GM23248 (cell line): Measurements from ENCODE around the gene NOS1. TPM values are rescaled to one million over a fixed set of nuclear protein-coding genes. Genes with fewer than 3 reads are reported as not detected.

Experiments
- DNase-seq: peaks from one replicate; pipeline ENCODE4 v3.0.0-alpha.2; 2015
- H2AFZ ChIP-seq: fragments of 200-600 bp; sonication (generic); 2 replicates; pipeline ENCODE4 v1.6.1; 2016; ENCODE audit warnings: antibody characterized with exemption
- H3F3A ChIP-seq: fragments of 200-600 bp; sonication (generic); 2 replicates; pipeline ENCODE4 v1.6.1; 2016; ENCODE audit warnings: mild to moderate bottlenecking, antibody characterized with exemption, mixed run types; ENCODE audit not compliant: insufficient read depth
- H3K27ac ChIP-seq: fragments of 200-600 bp; sonication (generic); 2 replicates; pipeline ENCODE4 v1.5.1; 2016; ENCODE audit warnings: mild to moderate bottlenecking
- H3K27me3 ChIP-seq: fragments of 200-600 bp; sonication (generic); replicated peaks from 2 replicates; pipeline ENCODE4 v1.6.1; 2016; ENCODE audit warnings: mild to moderate bottlenecking; ENCODE audit not compliant: insufficient read depth
- H3K36me3 ChIP-seq: fragments of 200-600 bp; sonication (generic); 2 replicates; pipeline ENCODE4 v1.6.1; 2016; ENCODE audit warnings: low read depth, mild to moderate bottlenecking
- H3K4me1 ChIP-seq: fragments of 200-600 bp; sonication (generic); 2 replicates; pipeline ENCODE4 v1.6.1; 2016; ENCODE audit warnings: mild to moderate bottlenecking; ENCODE audit not compliant: insufficient read depth
- H3K4me2 ChIP-seq: fragments of 200-600 bp; sonication (generic); one replicate; pipeline ENCODE4 v1.6.1; 2016; ENCODE audit warnings: mild to moderate bottlenecking; ENCODE audit not compliant: unreplicated experiment
- H3K4me3 ChIP-seq: fragments of 200-600 bp; sonication (generic); 2 replicates; pipeline ENCODE4 v1.5.1; 2016; ENCODE audit warnings: mild to moderate bottlenecking
- H3K79me2 ChIP-seq: fragments of 200-600 bp; sonication (generic); 2 replicates; pipeline ENCODE4 v1.6.1; 2016; ENCODE audit warnings: mild to moderate bottlenecking; ENCODE audit not compliant: insufficient read depth
- H3K9ac ChIP-seq: fragments of 200-600 bp; sonication (generic); 2 replicates; pipeline ENCODE4 v1.6.1; 2016; ENCODE audit warnings: mild to moderate bottlenecking
- H3K9me2 ChIP-seq: fragments of 200-600 bp; sonication (generic); 2 replicates; pipeline ENCODE4 v1.6.1; 2016; ENCODE audit warnings: mixed run types, mild to moderate bottlenecking, moderate library complexity; ENCODE audit not compliant: insufficient read depth
- H3K9me3 ChIP-seq: fragments of 200-600 bp; sonication (generic); one replicate; pipeline ENCODE4 v1.6.1; 2017; ENCODE audit warnings: low read depth
- H4K20me1 ChIP-seq: fragments of 200-600 bp; sonication (generic); 2 replicates; pipeline ENCODE4 v1.6.0; 2016; ENCODE audit not compliant: insufficient read depth
- EZH2 ChIP-seq: fragments of 200-600 bp; sonication (generic); IDR thresholded peaks from 2 replicates; pipeline ENCODE4 v1.6.1; 2018; ENCODE audit warnings: antibody characterized with exemption, mild to moderate bottlenecking; ENCODE audit not compliant: insufficient read depth, poor library complexity, severe bottlenecking
- EZH2phosphoT487 ChIP-seq: fragments of 200-600 bp; sonication (generic); IDR thresholded peaks from 2 replicates; pipeline ENCODE4 v1.6.1; 2018; ENCODE audit warnings: antibody characterized with exemption, moderate library complexity, mild to moderate bottlenecking, low read depth; ENCODE audit not compliant: insufficient read depth
- WGBS, 2 experiments: methylation state at CpG; one replicate each; pipeline ENCODE4 v1.1.6; 2015 to 2017; ENCODE audit warnings: low lambda C conversion rate in 2 of 2, low coverage in 1 of 2; ENCODE audit errors: missing lambda C conversion rate in 2 of 2; 5-methylcytosine and 5-hydroxymethylcytosine counted together
- in situ Hi-C: fragments of 300-500 bp; cut with MboI; formaldehyde crosslinking; loops from 2 replicates; pipeline ENCODE4 v1.15.0; 2020
- polyA plus RNA-seq: library from polyadenylated mRNA; unstranded; fragments of >200 nt; fragmentation: Nextera tagmentation; extraction: Ambion mirVana; gene quantifications from 2 replicates; pipeline ENCODE4 v1.2.1, GENCODE V29; 2016
- total RNA-seq: library from RNA; depleted of rRNA; stranded (reverse); fragments of >200 nt; shearing (Covaris generic); gene quantifications from 2 replicates; pipeline ENCODE4 v1.2.3, GENCODE V29; 2014

NOS1 gene
- total and polyA plus RNA-seq, 2 experiments from 2014 or later = not detected

- Histone ChIP-seq H3F3A (no peaks in the 10 kb centered on the region), H3K4me2 (no peak overlapping the region), H3K4me3 (no peak overlapping the region), H3K9me3 (no peaks in the 10 kb centered on the region), H3K27me3 (peaks cover 23% of the 10 kb centered on the region; the same call in 1 of the 2 replicates), H3K9me2 (no peaks in the 10 kb centered on the region), H2AFZ (no peak overlapping the region), H3K4me1 (no peaks in the 10 kb centered on the region), H3K27ac (no peak overlapping the region), H3K9ac (no peak overlapping the region), H3K79me2 (no peaks in the 10 kb centered on the region), H4K20me1 (no peaks in the 10 kb centered on the region), H3K36me3 (no peaks in the 10 kb centered on the region)
- 10% methylated on average over 12 of the region's 12 CpGs for WGBS, 2 experiments
- TF ChIP-seq EZH2 (no peak), EZH2phosphoT487 (no peak)
- in situ Hi-C loops = loop anchor here (10.0 kb wide), 1 partner anchor 468 kb away; no protein-coding TSS in a partner anchor
- peak; percentile 63 for DNase-seq
Measured at GRCh38 chr12:117367006-117367638, 5.7 kb upstream of the NOS1 start.

- no peak overlapping the region for H2AFZ ChIP-seq
- 13 to 15% methylated on average over 7 to 9 of the region's 9 CpGs for WGBS, 2 experiments
- H3K9ac ChIP-seq = no peak overlapping the region
- H4K20me1 ChIP-seq = no peaks in the 10 kb centered on the region
- no peaks in the 10 kb centered on the region for H3K79me2 ChIP-seq
- no peak overlapping the region for H3K27ac ChIP-seq
- peaks cover 39% of the 10 kb centered on the region; the same call in 1 of the 2 replicates for H3K27me3 ChIP-seq
- no peaks in the 10 kb centered on the region for H3K36me3 ChIP-seq
- no peaks in the 10 kb centered on the region for H3K9me2 ChIP-seq
- no peaks in the 10 kb centered on the region for H3F3A ChIP-seq
- in situ Hi-C loops = loop anchor here (10.0 kb wide), 1 partner anchor 470 kb away; no protein-coding TSS in a partner anchor
- no peak overlapping the region for H3K4me2 ChIP-seq
- TF ChIP-seq EZH2 (no peak), EZH2phosphoT487 (no peak)
- no peak for DNase-seq
- no peaks in the 10 kb centered on the region for H3K9me3 ChIP-seq
- no peaks in the 10 kb centered on the region for H3K4me1 ChIP-seq
- no peak overlapping the region for H3K4me3 ChIP-seq
Measured at GRCh38 chr12:117365049-117365616, 3.7 kb upstream of the NOS1 start.

- 8 to 12% methylated on average over 4 of the region's 4 CpGs for WGBS, 2 experiments
- Histone ChIP-seq H3F3A (no peaks in the 10 kb centered on the region), H3K79me2 (no peaks in the 10 kb centered on the region), H3K9me3 (no peaks in the 10 kb centered on the region), H3K9me2 (no peaks in the 10 kb centered on the region), H3K4me3 (no peak overlapping the region), H3K4me1 (no peaks in the 10 kb centered on the region), H3K36me3 (no peaks in the 10 kb centered on the region), H2AFZ (no peak overlapping the region), H3K27me3 (peaks cover 47% of the 10 kb centered on the region), H3K9ac (no peak overlapping the region), H4K20me1 (no peaks in the 10 kb centered on the region), H3K4me2 (no peak overlapping the region), H3K27ac (no peak overlapping the region)
- no peak for DNase-seq
- in situ Hi-C loops = loop anchor here (10.0 kb wide), 1 partner anchor 471 kb away; no protein-coding TSS in a partner anchor
- no peak for TF ChIP-seq EZH2
Measured at GRCh38 chr12:117363953-117364486, 2.6 kb upstream of the NOS1 start.

GRCh38 chr12:117363056-117363662 lies 1.7 kb upstream of the NOS1 start:
- no peaks in the 10 kb centered on the region for H4K20me1 ChIP-seq
- H3K27ac ChIP-seq = no peak overlapping the region
- no peak overlapping the region for H3K9ac ChIP-seq
- TF ChIP-seq EZH2phosphoT487 (no peak), EZH2 (no peak)
- no peaks in the 10 kb centered on the region for H3K9me3 ChIP-seq
- H3F3A ChIP-seq = no peaks in the 10 kb centered on the region
- 24% methylated on average over 10 of the region's 10 CpGs for WGBS, 2 experiments
- no peaks in the 10 kb centered on the region for H3K4me1 ChIP-seq
- no peak overlapping the region for H3K4me2 ChIP-seq
- H3K27me3 ChIP-seq = peaks cover 49% of the 10 kb centered on the region
- no peak overlapping the region for H3K4me3 ChIP-seq
- no peaks in the 10 kb centered on the region for H3K79me2 ChIP-seq
- in situ Hi-C loops = loop anchor here (10.0 kb wide), 1 partner anchor 472 kb away; no protein-coding TSS in a partner anchor
- DNase-seq = no peak
- no peak overlapping the region for H2AFZ ChIP-seq
- no peaks in the 10 kb centered on the region for H3K9me2 ChIP-seq
- H3K36me3 ChIP-seq = no peaks in the 10 kb centered on the region
